ENCODE measurements around the gene FADS2.

DNA sequence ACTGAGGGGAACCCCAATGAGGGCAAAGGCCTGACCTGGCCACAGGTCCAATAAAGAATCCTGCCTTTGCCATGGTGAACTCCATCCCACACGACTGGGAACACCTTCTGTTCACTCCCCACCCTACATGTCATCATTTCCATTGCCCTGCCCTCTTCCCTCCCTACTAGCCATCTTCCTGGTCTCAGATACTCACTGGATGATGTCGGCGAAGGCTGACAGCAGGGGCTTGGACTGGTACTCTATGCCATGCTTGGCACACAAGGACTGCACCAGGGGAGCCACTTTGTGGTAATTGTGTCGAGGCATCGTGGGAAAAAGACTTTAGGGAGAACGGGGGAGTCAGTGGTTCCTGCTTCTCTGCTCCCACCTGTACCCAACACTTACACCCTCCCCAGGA is 25.5 kb upstream of the FADS2 start:
- no peak for TF ChIP-seq TCF7 (CRISPR knock-in tag; IDR thresholded peaks at IDR 0.05; ENCODE audit: low read depth)
- TF ChIP-seq GABPB1 (CRISPR knock-in tag; IDR thresholded peaks at IDR 0.05), result no peak
- TF ChIP-seq CTCF (IDR thresholded peaks at IDR 0.05), result no peak

All from WTC11 (cell line).